GM21390 (cell line): ENCODE results near the gene CIRBP.
"Not testable (repeated sequence)": the region's sequence is repeated elsewhere in the genome, so short reads cannot be mapped to it uniquely, and the experiment has no call there.

Experiments
- ATAC-seq: cut with Tn5 transposase; IDR thresholded peaks from one replicate; pipeline ENCODE4 v1.9.1; 2021; ENCODE audit not compliant: unreplicated experiment

CIRBP gene

GRCh38 chr19:1290196-1290702, 21.1 kb downstream of the CIRBP start:
- ATAC-seq, result no peak

GRCh38 chr19:1290703-1291651, 21.8 kb downstream of the CIRBP start:
- ATAC-seq, result no peak

DNA sequence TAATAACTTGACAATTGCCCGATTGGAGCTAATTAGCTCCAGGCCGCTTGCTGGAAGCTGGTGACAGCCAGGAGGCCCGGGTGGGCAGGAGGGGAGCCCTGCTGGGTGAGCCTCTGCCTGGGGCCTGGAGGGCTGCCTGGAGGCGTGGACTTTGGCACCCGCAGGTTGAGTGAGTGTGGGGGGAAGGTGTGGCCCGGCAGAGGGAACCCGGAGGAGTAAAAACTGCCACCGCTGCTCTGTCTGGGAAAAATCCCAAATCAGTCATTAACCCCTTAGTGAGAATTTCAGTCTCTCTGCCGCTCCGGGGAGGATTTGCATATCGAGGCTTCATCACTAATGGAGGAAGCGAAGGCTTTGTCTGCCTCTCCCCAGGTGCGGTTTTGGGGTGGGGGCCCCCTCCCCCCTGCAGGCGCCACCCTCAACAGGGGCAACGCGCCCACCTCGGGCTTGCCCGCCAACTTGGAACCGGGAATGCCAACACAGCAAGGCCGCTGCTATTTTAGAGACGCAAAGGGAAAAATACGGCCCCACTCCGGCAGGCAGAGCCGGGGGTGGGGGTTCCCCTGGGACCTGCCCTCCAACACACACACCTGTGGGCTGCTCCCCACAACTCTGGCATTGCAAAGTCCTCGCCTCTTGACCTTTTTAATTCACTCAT, 22.8 kb downstream of the CIRBP start:
- ATAC-seq, result no peak

DNA sequence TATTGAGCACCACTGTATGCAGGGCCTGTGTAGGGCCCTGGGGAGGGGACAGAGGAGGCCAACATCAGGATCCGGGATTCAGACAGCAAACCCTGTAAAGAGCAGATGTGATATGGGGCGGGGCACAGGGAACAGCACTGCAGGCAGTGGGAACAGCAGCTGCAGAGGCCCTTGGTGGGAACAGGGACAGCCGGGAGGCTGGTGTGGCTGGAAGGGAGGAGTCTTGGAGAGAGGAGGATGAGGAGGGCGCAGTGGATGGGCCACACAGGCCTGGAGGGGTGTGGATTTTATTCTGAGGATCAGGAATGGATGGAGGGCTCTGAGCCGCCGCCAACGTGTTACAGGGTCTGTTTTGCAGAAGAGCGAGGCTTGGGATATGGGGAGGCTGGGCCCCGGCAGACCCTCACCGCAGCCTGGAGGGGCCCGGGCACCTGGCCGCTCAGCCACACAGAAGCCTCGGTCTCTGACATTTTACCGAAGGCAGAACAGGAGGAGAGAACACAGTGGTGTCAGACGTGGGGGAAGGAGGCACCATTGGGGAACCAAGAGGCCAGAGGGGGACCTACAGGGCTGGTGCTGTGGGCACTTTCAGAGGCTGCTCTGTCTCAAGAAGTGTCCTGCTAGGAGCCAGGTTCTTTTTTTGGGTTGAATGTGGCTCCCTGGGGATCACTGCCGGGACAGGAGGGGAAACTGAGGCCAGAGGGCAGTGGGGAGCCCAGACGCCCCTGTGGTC, 23.5 kb downstream of the CIRBP start:
- ATAC-seq, result no peak

DNA sequence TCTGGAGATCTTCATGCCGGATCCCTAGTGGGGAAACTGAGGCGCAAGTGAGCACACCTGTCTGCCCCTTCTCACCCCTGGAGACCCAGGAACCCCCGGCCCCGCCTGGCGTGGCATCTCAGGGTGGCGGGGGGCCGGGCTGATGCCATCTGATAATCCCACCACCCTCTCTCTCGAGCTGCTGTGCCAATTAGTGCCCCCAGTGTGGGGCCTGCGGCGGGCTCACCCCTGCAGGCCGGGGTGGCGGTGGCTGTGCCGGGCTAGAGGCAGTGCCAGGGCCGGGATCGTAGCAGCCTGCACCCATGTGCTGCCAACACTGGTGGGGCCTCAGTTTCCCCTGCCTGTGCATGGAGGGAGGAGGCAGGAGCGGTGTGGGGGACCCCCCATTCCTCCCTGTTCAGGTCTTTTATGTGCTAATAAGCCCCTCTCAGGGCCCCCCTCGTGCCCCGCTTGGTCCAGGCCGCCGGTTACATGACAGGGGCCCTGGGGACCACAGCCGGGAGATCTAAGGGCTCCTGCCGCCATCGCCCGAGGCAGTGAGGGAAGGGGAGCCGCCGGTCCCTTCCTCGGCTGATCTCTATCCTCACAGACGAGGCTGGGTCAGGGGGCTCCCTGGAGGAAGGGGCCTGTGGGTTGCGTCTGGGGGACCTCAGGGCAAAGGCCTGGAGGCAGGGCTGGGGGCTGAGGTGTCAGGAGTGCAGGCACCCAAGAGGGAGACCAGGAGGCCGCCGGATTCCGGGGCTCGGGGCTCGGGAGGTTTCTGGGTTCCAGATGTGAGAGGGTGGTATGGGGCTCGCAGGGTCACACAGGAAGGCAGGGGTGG, 24.9 kb downstream of the CIRBP start:
- ATAC-seq, result no peak

GRCh38 chr19:1294688-1295087, 25.6 kb downstream of the CIRBP start:
- no peak for ATAC-seq

DNA sequence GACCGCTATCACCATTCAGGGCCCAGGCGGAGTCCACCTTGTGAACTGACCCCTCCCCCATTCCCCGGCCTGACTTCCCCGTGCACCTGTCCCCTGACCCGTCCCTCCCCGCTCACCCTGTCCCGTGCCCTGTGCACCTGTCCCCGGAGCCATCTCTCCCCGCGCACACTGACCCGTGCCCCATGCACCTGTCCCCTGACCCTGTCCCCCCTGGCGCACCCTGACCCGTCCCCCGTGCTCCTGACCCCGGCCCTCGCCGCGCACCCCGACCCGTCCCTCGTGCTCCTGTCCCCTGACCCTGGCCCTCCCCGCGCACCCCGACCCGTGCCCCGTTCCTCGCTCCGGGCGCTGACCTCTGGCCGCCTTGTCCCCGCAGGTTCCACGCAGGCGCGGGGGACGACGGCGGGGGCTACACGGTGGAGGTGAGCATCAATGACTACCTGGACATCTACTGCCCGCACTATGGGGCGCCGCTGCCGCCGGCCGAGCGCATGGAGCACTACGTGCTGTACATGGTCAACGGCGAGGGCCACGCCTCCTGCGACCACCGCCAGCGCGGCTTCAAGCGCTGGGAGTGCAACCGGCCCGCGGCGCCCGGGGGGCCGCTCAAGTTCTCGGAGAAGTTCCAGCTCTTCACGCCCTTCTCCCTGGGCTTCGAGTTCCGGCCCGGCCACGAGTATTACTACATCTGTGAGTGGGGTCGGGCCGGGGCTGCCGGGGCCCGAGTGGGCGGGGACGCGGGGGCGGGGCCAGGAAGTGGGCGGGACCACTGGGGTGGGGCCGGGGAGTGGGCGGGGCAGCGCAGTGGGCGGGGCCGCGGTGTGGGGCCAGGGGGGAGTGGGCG, 26.3 kb downstream of the CIRBP start:
- no peak for ATAC-seq

GRCh38 chr19:1296078-1296477, 26.9 kb downstream of the CIRBP start:
- no peak for ATAC-seq

GRCh38 chr19:1296575-1297271, 27.6 kb downstream of the CIRBP start:
- ATAC-seq, result no peak

DNA sequence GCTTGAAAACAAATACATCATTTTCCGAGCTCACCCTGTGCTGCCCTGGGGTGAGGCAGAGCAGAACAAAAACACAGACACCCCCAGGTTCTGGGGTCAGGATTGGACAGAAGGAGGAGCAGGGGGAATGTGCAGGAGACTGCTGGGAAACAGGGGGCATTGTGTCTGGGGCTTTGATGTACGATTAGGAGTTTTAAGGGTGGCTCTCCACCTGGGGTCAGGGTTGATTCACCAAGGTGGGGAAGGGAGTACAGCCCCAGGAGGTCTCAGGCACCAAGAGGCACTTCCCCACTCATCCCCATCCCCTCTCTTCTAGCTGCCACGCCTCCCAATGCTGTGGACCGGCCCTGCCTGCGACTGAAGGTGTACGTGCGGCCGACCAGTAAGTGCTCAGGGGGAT, 29.1 kb downstream of the CIRBP start:
- ATAC-seq, result no peak

DNA sequence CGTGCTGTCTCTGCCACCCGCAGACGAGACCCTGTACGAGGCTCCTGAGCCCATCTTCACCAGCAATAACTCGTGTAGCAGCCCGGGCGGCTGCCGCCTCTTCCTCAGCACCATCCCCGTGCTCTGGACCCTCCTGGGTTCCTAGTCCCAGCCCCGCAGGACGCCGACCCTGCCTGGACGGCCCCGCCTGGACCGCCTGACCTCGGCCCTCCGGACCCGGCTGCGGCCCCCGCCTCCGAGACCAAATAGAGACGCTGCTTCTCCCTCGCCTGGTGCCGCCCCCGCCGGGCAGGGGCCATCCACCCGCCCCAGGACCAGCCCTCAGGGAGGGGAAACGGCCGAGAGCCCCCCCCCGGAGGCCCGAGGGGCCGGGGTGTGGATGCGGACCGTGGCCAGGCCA, 30.7 kb downstream of the CIRBP start:
- no peak for ATAC-seq

DNA sequence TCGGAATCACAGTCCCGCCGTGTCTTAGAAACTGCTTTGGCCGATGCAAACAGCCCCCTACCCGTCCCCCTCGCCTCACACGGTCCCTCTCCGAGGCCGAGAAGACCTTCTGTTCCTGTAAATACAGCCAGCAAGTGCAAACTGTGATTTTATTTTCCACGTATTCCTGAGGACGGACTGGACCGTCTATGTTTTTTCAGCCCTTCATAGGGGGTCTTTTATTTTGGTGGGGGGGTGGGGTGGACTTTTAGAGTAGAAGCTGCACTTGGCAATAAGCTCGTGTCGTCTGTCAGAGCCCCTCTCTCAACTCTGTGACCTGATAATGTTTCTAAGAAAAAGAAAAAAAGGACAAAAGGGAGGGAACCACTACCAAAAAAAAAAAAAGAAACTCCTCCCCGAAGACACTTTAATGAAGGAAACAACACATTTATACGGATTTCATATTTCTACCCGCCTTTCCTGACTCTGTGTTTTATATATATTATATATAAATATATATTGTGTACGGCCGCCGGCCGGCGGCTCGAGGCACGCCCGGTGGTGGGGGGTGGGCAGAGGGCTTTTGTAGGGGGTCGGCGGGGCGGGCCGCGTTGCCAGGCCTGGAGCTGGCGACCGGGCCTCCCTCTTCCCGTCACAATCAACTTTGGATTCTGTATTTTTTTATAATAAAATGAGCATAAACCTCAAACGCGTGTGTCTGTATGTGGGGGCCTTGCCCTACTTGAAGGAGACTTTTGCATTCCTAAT, 31.8 kb downstream of the CIRBP start:
- ATAC-seq, result no peak

DNA sequence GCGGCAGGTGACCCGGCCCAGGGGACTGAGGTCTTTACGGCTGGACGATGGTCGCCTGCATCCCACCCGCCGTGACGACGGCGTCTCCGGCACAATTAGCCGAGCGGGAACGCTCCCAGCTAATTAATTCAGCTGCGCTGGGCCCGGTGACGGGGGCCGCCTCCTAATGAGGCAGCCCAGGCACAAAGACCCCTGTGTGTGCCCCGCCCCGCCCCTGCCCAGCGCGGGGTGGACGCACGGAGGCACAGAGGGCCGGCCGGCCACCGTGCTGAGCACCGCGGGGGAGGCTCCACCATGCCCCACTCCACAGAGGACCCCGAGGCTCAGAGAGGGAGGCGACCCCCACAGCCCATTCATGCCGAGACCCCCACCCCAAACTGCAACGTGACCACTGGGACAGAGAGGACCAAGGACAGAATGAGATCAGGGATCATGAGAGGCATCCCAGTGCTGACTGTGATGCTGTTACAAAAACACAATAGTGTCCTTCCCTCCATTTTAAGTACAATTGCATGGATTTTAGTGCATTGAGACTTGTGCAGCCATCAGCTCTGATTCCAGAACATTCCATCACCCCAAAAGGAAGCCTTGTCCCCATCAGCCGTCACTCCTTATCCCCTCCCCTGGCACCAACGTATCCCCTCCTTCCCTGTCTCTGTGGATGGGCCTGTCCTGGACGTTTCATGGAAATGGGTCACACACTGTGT, 33.6 kb downstream of the CIRBP start:
- no peak for ATAC-seq

DNA sequence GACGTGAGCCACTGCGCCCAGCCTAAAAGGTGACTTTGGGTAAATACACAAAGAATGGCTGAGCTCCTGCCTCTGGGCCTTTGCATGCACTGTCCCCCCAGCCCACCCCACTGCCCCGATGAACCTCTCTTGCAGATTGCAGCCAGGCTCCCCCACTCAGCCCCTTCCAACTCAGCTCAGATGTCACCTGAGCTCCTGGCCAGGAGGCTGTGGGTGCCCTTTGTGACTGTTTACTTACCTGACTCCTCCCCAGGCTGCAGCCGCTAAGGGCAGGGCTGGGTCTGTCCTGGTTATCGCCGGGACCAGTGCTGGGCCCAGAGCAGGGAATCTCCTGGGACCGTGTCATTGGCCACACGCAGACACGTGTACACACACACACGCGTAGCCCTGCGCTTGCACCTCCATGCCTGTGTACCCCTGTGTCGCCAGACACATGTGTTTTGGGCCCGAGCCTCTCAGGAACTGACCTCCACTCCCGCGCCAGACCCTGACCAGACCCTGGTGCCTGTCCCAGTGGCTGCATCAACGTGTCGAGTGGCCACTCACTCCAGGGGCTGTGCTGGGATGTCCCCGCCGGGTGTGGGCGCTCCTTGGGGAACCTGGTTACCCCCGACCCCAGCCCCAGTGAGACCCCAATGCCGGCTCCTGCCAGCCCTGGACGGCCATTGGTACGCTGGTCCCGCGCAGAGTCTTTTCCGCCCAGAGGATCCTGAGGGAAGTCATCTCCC, 35.2 kb downstream of the CIRBP start:
- ATAC-seq, result no peak

- ATAC-seq, result not testable (repeated sequence)
Observed at GRCh38 chr19:1305354-1305753, 36.2 kb downstream of the CIRBP start.

DNA sequence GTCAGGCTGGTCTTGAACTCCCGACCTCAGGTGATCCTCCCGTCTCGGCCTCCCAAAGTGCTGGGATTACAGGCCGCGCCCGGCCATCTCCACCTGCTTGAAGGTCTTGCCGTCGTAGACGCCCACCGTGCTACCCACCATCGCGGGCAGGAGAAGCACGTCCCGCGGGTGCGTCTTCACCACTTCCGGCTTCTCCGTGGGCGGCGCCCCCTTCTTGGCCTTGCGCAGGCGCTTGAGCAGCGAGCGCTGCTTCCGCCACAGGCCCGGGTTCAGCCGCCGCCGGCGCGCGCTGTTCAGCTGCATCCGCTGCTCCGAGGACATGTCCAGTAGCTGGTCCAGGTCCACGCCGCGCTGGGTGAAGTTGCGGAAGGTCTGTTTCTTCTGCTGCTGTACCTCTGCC, 38.2 kb downstream of the CIRBP start:
- ATAC-seq, result no peak

DNA sequence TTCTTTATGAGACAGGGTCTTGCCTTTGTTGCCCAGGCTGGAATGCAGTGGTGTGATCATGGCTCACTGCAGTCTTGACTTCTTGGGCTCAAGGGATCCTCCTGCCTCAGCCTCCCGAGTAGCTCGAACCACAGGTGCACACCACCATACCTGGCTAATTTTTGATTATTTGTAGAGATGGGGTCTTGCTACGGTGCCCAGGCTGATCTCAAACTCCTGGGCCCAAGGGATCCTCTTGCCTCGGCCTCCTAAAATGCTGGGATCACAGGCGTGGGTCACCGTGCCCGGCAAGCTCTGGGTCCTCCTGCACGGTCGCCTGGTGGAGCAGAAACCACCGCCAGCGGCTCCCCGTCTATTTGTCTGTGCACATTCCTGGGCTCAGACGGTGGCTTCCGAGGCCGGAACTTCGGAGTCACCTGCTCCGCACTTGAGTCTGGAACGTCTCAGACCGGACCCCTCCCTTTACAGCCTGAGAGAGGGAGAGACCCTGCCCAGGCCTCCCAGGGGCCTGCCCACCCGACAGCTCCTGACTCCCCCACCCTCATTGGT, 38.7 kb downstream of the CIRBP start:
- ATAC-seq, result no peak
